ENCODE results near the gene RUNDC3A.

The RUNDC3A gene

DNA sequence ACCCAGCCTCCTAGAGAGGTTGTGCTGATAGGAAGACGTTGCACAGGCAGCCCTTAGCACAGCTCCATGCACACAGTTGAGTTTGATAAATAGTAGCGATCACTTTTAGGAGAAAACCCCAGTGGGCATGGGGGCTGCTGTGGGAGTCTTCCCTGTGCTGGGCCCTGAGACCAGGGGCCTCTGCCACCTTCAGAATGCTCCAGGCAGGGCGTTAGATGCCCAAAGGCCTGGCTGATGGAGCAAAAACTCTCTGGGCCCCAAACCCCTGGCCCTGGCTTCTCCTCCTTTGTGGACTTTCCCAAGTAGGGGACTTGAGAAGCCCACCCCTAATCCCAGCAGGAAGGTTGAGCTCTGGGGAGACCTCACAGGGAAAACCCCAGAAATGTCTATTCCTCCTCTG, 26.1 kb upstream of the RUNDC3A start:
- no peak overlapping the region for H3K4me3 ChIP-seq (ENCODE audit: low read length)
- DNase-seq (ENCODE audit: low read depth), result no peak
- TF ChIP-seq CTCF (IDR thresholded peaks at IDR 0.05; ENCODE audit: insufficient read depth, low read depth, low read length, missing control alignments), result no peak

GRCh38 chr17:44283344-44284023, 24.9 kb upstream of the RUNDC3A start:
- no peak for TF ChIP-seq CTCF (IDR thresholded peaks at IDR 0.05; ENCODE audit: insufficient read depth, low read depth, low read length, missing control alignments)
- no peak overlapping the region for H3K4me3 ChIP-seq (ENCODE audit: low read length)

DNA sequence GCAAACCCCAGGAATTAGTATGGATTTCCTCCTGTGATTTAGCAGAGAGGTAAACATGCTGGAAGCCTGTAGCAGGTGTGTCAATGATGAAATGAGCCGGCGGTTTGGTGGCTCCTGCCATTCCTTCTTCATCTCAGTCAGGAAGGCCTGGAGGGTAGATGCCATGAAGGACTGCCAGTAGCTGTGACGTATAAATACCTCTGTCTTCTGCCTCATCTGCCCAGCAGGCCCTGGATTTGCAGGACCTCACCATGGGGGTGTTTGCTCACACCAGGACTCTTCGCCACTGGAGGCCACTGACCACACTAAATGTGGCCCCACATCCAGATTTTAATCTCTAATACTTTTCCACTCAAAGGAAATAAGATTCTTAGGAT, 24.4 kb upstream of the RUNDC3A start:
- no peak for DNase-seq (ENCODE audit: low read depth)
- no peak for TF ChIP-seq CTCF (IDR thresholded peaks at IDR 0.05; ENCODE audit: insufficient read depth, low read depth, low read length, missing control alignments)

More at GRCh38 chr17:44283344-44284023, 24.9 kb upstream of the RUNDC3A start:
- no peak for DNase-seq (ENCODE audit: low read depth)

GRCh38 chr17:44287651-44288050, 20.8 kb upstream of the RUNDC3A start:
- no peak for TF ChIP-seq CTCF (IDR thresholded peaks at IDR 0.05; ENCODE audit: insufficient read depth, low read depth, low read length, missing control alignments)
- H3K4me3 ChIP-seq (ENCODE audit: low read length), result no peak overlapping the region

More for the DNA sequence above, 24.4 kb upstream of the RUNDC3A start:
- H3K4me3 ChIP-seq (ENCODE audit: low read length), result no peak overlapping the region

DNA sequence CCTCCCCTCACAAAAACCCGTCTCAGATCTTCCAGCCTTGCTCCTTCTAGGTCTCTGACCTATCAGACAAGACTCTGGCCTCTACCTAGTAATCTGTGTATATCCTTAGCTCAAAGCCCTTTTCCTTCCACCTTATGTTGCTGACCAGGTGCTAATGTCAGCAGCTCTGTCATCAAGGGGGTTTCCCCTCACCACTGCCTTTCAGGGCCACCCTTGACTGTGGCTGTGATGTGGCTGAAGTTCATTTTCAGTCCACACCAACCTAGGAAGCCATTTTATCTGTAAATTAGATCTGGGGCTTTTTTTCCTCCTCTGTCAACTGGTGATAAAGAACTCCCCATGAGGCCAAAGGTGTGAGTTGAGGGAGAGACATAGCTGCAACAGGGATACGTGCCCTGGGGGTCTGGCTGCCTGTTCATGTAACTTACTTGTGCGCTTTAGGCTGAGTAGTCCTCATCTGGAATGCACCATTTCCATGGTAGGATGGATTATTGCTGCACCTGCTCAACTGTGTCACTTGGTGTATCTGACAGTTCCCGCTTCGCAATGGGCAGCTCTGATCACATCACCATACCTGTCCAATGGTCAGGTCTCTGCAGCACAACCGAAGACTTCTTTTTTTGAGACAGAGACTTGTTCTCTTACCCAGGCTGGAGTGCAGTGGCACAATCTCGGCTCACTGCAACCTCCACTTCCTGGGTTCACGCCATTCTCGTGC, 14.7 kb upstream of the RUNDC3A start:
- no peak for TF ChIP-seq CTCF (IDR thresholded peaks at IDR 0.05; ENCODE audit: insufficient read depth, low read depth, low read length, missing control alignments)
- no peak overlapping the region for H3K4me3 ChIP-seq (ENCODE audit: low read length)
- DNase-seq (ENCODE audit: low read depth), result no peak

More at GRCh38 chr17:44287651-44288050, 20.8 kb upstream of the RUNDC3A start:
- no peak for DNase-seq (ENCODE audit: low read depth)

- peak; percentile 87 for DNase-seq (ENCODE audit: low read depth)
- TF ChIP-seq CTCF (IDR thresholded peaks at IDR 0.05; ENCODE audit: insufficient read depth, low read depth, low read length, missing control alignments), result no peak
- H3K4me3 ChIP-seq (ENCODE audit: low read length), result no peak overlapping the region
Measured at GRCh38 chr17:44297975-44298374, 10.4 kb upstream of the RUNDC3A start.
